SKM-1 (cell line): ENCODE measurements around the gene MAGI2.
"Not testable (repeated sequence)": the region's sequence is repeated elsewhere in the genome, so short reads cannot be mapped to it uniquely, and the experiment has no call there.

Experiments
- DNase-seq: peaks from one replicate; lab custom pipeline; 2025; ENCODE audit not compliant: unreplicated experiment; lab: John Stamatoyannopoulos, UW

MAGI2 gene

DNA sequence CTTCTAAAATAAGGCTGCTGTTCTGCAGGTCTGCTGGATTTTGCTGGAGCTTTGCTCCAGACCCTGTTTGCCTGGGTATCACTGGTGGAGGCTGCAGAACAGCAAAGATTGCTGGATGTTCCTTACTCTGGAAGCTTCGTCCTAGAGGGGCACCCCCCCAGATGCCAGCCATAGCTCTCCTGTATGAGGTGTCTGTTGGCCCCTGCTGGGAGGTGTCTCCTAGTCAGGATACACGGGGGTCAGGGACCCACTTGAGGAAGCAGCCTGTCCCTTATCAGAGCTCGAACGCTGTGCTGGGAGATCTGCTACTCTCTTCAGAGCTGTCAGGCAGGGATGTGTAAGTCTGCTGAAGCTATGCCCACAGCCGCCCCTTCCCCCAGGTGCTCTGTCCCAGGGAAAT lies 382.3 kb downstream of the MAGI2 start:
- not testable (repeated sequence) for DNase-seq

DNA sequence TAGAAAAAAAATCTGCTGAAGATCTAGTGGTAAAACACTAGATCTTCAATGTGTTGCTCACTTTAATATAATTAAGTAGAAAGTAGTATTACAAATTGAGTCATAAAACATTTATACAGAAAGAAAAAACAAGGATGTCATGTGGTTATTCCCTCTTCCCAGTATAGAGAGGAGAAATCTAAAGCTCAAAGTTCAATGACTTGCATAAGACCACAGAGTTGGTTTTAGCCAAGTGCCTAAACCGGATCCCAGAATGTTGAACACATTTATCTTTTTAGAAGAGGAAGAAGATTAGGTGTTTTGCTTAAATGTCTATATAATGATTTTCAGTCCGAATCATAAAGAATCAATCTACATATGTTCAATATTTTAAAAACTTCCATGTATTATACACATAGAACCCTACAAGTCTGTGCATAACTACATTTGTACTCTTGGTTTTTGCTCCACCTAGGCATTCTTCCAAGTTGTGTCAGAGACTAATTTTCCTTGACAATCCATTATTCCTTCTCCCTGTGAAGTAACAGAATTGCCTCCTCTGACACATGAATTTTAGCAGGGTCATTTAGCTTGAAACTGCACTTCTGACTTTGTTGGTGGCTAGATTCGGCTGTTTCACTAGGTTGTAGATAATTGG lies 389.2 kb downstream of the MAGI2 start:
- no peak for DNase-seq

DNA sequence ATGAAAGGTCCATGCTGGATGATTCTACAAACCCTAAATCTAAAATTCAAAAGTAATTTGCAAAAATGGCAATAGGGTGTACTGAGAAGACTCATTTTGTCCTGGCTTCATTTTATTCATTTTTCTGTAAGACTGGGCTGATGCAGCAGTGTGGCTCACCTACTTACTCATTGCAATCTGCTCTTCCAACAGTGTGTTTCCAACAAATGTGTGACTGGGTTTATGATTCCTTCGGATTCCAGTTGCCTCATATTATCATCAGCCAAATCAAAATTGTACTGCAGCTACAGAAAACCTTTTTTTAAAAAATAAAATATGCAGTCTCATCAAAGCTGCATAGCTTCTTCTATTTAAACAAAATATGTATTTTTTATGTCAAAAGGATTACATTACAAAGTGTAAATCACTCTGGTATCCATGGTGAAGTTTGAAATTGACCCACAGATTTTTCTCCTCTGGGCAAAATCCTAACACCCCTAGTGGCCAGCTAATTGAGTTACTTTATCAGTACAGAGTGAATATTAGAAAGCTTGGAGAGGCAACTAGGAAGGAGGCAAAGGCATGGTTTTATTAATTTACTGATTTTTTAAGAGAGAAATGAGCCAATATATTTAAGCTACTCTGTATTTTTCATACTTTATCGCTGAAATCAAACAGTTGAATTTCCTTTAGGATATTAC lies 390.3 kb downstream of the MAGI2 start:
- DNase-seq, result no peak

DNA sequence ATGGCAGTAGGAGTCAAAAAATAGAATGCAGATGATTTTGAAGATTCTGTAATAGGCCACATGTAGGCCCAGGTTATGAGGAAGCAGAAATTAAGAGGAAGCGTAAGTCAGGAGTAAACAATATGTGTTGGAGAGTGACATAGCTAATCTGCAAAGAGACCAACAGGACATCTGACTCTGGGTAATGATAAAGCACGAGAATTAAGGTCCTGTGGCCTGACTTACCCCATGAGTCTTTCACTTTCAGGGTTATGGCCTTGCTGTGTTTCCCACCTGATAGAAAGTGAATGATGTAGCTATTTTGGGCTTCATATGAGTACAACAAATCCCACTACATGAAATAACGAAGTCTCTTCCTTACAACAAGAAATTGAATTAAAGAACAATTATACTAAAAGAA lies 393.0 kb downstream of the MAGI2 start:
- DNase-seq, result no peak

DNA sequence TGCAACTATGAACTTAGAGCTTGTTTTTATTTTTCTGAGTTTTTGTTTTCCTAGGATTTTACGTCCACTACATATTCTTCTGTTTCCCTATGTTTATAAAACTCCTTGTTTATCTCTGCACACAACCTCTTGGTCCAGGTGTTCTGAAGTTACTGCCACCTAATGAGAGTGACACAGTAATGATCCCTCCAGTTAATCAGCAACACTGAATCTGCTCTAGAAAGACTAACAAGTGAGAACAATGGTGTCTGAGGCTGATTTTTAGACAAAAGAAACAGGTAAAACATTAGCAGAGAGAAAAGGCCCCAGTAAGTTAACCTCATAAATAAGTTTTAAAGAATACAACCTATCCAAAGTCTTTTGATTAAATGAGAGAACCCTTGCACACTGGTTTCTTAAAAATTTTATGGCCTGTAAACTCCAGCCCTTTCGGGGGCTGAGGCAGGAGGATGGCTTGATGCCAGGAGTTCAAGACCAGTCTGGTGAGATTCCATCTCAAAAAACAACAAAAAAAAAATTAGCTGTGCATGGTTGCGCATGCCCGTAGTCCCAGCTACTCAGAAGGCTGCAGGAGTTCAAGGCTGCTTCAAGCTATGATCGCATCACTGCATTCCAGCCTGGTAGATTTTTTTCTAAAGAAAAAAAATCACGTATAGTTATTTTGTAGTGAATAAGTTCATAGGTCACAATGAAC lies 397.6 kb downstream of the MAGI2 start:
- no peak for DNase-seq

- no peak for DNase-seq
Observed at GRCh38 chr7:79051915-79052314, 401.6 kb downstream of the MAGI2 start.

DNA sequence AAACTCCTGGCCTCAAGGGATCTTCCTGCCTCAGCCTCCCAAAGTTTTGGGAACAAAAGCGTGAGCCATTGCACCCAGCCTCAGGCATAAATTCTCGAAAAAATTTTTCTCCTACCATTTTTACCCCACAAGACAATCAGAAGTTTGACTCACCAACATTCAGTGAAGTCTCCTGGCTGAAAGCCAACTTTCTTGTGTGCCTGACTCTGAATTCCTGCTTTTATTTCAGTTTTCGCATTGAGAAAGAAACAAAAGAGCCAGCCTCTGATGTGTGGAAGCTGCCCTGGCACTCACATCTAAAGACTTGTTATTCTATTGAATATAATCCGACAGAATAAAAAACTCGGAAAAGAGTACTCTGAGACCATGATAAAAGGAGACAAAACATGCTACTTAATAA lies 402.9 kb downstream of the MAGI2 start:
- no peak for DNase-seq

DNA sequence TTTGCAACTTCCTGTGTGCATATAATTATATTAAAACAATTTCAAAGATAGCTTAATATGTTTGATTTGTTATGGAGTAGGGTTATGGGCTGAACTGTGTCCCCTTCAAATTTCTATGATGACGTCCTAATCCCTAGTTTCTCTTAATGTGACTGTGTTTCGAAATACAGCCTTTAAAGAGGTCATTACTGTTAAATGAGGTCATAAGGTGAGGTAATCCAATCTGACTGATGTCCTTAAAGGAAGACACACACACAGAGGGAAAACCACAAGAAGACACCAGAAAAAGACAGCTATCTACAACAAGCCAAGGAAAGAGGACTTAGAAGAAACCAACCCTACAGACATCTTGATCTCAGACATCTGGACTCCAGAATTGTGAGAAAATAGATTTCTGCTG lies 407.4 kb downstream of the MAGI2 start:
- DNase-seq, result no peak

- DNase-seq, result no peak
Observed at GRCh38 chr7:79037001-79037400, 416.5 kb downstream of the MAGI2 start.

DNA sequence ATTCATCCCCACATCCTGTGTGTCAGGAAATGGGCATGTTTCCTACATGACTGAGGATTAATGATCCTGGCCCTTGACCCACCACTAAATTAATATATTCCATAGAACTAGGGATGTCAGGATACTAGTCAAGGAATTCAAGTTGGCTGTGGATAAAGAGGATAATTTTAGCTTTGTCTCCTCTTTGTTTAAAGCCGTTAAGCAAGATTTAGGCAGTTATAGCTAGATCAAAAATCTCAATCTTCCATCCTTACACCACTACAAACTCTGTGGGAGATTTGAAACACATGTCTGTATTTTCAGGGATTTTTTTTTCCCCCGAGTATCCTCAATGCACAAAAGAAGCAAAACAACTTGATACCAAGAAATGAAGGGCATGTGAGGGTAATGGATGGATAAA lies 417.1 kb downstream of the MAGI2 start:
- no peak for DNase-seq

DNA sequence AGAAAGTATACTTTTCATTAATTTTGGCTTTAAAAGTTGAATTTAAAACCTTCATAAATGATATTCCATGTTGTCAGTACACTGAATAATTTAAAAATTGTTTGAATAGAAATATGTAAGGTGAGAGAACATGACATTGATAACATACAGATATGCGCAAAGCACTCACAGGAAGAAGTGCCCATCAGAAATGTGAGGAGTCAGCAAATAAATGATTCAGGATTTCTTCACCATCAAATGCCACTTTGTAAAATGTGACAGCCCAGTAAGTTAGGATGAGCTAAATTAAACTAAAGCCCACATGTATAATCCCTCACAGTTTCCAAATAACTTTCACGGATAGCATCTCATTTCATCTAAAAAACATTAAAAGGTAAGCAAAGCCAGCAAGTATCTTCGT lies 417.6 kb downstream of the MAGI2 start:
- no peak for DNase-seq

GRCh38 chr7:79034730-79035129 lies 418.7 kb downstream of the MAGI2 start:
- no peak for DNase-seq

GRCh38 chr7:79019711-79020110 lies 433.8 kb downstream of the MAGI2 start:
- DNase-seq, result not testable (repeated sequence)

GRCh38 chr7:79011921-79012320 lies 441.5 kb downstream of the MAGI2 start:
- no peak for DNase-seq

DNA sequence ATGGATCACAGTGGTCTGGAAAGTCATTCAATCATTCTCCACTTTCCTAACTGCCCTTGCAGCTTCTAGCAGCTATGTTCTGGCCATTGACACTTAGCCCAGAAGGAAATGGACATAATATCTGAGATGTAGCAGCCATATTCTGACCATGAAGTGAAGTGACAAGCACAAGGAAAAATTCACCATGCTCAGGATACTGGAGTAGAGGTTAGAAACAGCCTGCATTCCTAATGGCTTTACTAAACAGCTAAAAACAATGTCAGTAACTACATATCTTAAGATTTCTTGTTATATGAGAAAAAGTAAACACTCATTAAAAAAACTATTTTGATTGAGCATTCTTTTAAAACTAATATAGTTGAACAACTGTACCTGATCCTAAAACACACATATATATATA lies 443.8 kb downstream of the MAGI2 start:
- DNase-seq, result no peak

DNA sequence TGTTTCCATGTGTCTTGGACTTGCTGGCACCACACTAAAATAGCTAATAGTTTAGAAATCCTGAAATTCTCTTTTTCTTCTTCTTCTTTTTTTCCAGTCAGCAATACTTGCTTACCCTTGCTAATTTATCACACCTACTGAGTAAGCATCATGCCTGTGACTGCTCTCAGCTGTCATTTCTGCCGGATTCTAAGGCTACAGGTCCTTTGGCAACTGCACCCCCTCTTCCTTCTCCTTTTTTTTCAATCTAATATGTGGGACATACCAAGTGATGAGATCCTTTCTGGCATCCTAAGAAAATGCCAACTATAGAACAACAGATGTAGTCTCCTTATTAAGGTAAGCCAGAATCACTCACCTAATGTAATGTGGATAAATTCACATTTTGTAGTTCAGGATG lies 444.7 kb downstream of the MAGI2 start:
- no peak for DNase-seq

DNA sequence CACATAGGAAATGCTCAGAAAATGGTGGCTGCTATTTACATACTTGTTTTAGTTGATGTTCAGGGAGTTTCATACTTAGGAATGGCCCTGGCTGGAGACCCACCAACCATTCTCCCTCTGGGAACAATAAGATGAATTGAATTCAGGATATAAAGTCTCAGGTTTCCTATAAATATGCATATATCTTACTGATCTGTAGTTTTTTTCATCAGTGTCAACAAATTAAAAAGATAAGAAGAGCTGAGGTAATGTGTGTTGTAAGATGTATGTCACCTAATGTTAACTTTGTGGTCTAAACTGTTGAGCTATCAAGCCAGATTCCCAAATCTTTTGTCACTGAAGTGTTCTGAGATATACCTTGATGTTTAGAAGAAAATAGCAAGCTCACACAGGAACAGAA lies 457.5 kb downstream of the MAGI2 start:
- no peak for DNase-seq

DNA sequence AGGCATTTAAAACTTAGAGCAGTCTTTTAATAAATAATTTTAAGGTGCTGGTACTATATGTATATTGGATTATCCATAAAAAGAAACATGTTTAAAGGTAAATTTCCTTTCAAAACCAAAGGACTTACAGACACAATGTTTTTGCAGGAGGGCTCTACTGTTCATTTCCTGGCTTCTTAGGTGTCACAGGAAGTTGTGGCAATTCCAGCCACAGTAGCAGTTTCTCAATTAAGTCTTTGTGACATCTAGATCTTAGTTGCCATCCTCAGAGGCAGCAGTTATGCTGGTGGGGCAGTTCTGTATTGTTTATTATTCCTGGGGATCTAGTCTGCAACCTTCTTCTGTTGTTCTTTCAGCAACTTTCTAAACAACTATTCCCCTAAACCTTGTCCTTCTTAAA lies 460.1 kb downstream of the MAGI2 start:
- no peak for DNase-seq

GRCh38 chr7:78985509-78985908 lies 468.0 kb downstream of the MAGI2 start:
- no peak for DNase-seq

DNA sequence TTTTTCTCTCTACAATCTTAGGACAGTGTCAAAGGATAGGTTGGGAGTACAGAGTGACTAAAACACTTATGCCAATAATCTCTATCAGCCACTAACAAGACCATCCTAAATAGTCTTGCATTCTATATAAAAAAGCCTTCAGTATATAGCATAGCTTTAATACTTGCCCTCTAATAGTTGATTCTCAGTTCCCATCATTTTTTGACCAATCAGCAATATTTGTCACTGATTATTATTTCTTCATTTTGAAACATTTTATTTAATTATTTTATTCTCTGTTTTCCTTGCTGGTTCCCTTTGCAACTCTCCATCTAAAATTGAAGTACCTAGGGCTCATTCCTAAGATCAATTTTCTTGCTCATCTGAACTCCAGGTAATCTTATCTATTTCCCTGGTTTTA lies 470.0 kb downstream of the MAGI2 start:
- no peak for DNase-seq

GRCh38 chr7:78970440-78970916 lies 483.0 kb downstream of the MAGI2 start:
- no peak for DNase-seq

DNA sequence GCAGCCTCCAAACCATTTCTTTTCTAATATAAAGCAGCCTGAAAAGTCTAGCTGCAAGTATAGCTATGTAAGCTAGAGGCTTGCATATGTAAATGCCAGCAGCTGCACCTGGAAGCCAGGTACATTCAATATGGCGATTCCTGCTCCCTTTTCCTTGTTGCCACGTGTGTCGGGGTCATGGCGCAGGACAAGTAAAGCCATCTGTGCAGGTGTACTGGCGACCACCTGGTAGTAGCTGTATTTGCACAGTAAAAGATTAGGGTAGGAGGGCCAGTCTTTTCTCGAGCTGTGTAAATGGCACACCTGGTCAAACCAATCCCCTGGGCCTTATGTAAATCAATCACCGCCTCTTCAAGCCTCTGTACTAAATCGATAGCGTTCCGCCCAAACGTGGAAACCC lies 484.5 kb downstream of the MAGI2 start:
- no peak for DNase-seq
